K562 (cell line): ENCODE measurements around the gene GET4. TPM values are rescaled to one million over a fixed set of nuclear protein-coding genes. Genes with fewer than 3 reads are reported as not detected.
A peak's percentile ranks its signal among the peaks of the same experiment; 100 is the strongest.

ENCODE experiments used
- E2F5 ChIP-seq: sonication (generic); formaldehyde crosslinking; IDR thresholded peaks from 2 replicates; pipeline ENCODE4 v1.8.0; 2022; ENCODE audit warnings: mild to moderate bottlenecking, missing genetic modification reagents
- EP400 ChIP-seq: fragments of 450-650 bp; IDR thresholded peaks from 2 replicates; pipeline ENCODE4 v1.6.1; 2017; ENCODE audit warnings: antibody characterized with exemption, mild to moderate bottlenecking, moderate library complexity
- FOXK1 ChIP-seq: sonication (generic); formaldehyde crosslinking; IDR thresholded peaks from 2 replicates; pipeline ENCODE4 v1.8.0; 2022; ENCODE audit warnings: missing genetic modification reagents, mild to moderate bottlenecking, borderline replicate concordance
- NFIX ChIP-seq: fragments of 250-450 bp; sonication (Bioruptor Pico); IDR thresholded peaks from 2 replicates; pipeline ENCODE4 v1.4.0; 2020; ENCODE audit warnings: low read depth, mild to moderate bottlenecking, moderate library complexity
- RB1 ChIP-seq: fragments of 450-650 bp; IDR thresholded peaks from 2 replicates; pipeline ENCODE4 v1.6.1; 2017; ENCODE audit warnings: low read depth, mild to moderate bottlenecking
- STAT6 ChIP-seq: sonication (generic); formaldehyde crosslinking; IDR thresholded peaks from 2 replicates; pipeline ENCODE4 v1.8.1; 2023; ENCODE audit warnings: mild to moderate bottlenecking, missing genetic modification reagents
- YY1 ChIP-seq, 3 experiments: IDR thresholded peaks; 2 replicates each; pipeline ENCODE4 v1.6.1; 2011; ENCODE audit warnings: low read length in 2 of 3, mild to moderate bottlenecking in 2 of 3, moderate library complexity in 2 of 3, borderline replicate concordance in 1 of 3, control low read depth in 1 of 3, low read depth in 1 of 3; ENCODE audit not compliant: insufficient read depth in 3 of 3, insufficient replicate concordance in 2 of 3, control insufficient read depth in 1 of 3, insufficient read length in 1 of 3; ENCODE audit errors: extremely low read depth in 1 of 3
- ZBTB7A ChIP-seq: IDR thresholded peaks from 2 replicates; pipeline ENCODE4 v1.6.1; 2011; ENCODE audit warnings: low read depth, mild to moderate bottlenecking, low read length, moderate library complexity, borderline replicate concordance; ENCODE audit not compliant: control insufficient read depth
- ZC3H4 ChIP-seq: sonication (generic); formaldehyde crosslinking; IDR thresholded peaks from 2 replicates; pipeline ENCODE4 v1.9.0; 2021; ENCODE audit warnings: missing genetic modification reagents, borderline replicate concordance
- ZNF324 ChIP-seq: fragments of 250-450 bp; sonication (Bioruptor Pico); IDR thresholded peaks from 2 replicates; pipeline ENCODE4 v1.4.0; 2020; ENCODE audit warnings: mild to moderate bottlenecking
- ZNF592 ChIP-seq: fragments of 450-650 bp; IDR thresholded peaks from 2 replicates; pipeline ENCODE4 v1.6.1; 2017; ENCODE audit warnings: antibody characterized with exemption, mild to moderate bottlenecking
- ZNF668 ChIP-seq: fragments of 250-450 bp; sonication (Bioruptor Pico); IDR thresholded peaks from 2 replicates; pipeline ENCODE4 v1.8.0; 2022; ENCODE audit warnings: mild to moderate bottlenecking, inconsistent platforms
- polyA plus RNA-seq, 8 experiments: library from polyadenylated mRNA; depleted of rRNA in 4 of 8; stranded (reverse) in 5 of 8; unstranded in 3 of 8; fragments of >200 nt; fragmentation: Nextera tagmentation in 2 of 8; fragmentation: Illumina TruSeq in 1 of 8; extraction: Ambion mirVana in 2 of 8; extraction: Trizol in 1 of 8; gene quantifications; 2 replicates each; pipeline versions ENCODE4 v1.2.1 to v1.2.3, GENCODE V29; 2011 to 2014; ENCODE audit warnings: inconsistent platforms in 1 of 8, missing spikeins in 1 of 8
- total RNA-seq, 7 experiments: library from RNA; depleted of rRNA in 6 of 7; stranded (reverse); fragments of >200 nt in 6 of 7; fragmentation: Illumina TruSeq in 2 of 7; extraction: Trizol in 2 of 7; gene quantifications; 2 replicates each; pipeline versions ENCODE4 v1.2.1 to v1.2.3, GENCODE V29; 2011 to 2021; ENCODE audit warnings: low replicate concordance in 1 of 7
- TF ChIP-seq, protein P1 (sequence below): fragments of 250-450 bp; sonication (Bioruptor Pico); IDR thresholded peaks from 2 replicates; pipeline ENCODE4 v1.6.1; 2021; ENCODE audit warnings: mild to moderate bottlenecking
- TF ChIP-seq, protein P2 (sequence below): fragments of 250-450 bp; sonication (Bioruptor Pico); IDR thresholded peaks from 2 replicates; pipeline ENCODE4 v1.8.0; 2021; ENCODE audit warnings: borderline replicate concordance, mild to moderate bottlenecking, moderate library complexity; ENCODE audit not compliant: poor library complexity, severe bottlenecking
- TF ChIP-seq, protein P3 (sequence below): sonication (generic); formaldehyde crosslinking; IDR thresholded peaks from 2 replicates; pipeline ENCODE4 v1.8.1; 2023; ENCODE audit warnings: mild to moderate bottlenecking, missing genetic modification reagents, moderate library complexity

Gene GET4
- total and polyA plus RNA-seq, 9 of the 15 experiments (the other 6 are each of a cell fraction or from before 2014, with no cell fraction given) = 0.99 to 122 (median 40.4) TPM

DNA sequence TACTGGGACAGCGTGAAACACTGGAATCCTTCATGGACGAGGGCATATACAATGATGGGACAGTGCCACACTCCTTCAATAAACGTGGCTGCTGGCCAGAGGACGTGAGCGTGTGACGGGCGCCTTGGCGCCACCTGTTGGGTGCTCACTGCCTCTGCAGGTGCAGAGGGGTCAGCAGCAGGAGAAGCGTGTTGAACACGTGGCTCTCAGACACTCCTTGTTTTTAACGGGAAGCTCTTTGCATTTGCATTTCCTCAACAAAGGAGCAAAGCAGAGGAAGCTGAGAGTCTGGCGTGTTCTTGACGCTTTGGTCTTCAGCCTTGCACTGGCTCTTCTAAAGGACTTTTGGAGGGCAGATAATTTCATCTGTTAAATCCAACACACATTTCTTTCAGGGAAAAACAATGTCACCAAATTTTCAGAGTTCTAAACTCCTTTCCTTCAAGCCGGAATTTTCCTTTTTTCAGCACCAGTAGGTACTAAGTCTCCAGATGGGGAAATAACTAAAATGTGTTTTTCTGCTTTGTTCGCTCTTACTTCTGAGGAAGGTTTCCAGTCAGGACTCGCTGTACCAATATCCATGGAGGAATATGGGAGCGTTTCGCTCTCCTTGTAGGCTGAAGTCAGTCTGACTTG lies 2.9 kb upstream of the GET4 start (continued):
- TF ChIP-seq ZNF592 (peak; percentile 99), FOXK1 (CRISPR knock-in tag) (peak; percentile 99), YY1 (IDR thresholded peaks at IDR 0.05; ENCODE audit: borderline replicate concordance in 1 of 3, control insufficient read depth in 1 of 3, extremely low read depth in 1 of 3, insufficient read depth in 3 of 3, insufficient read length in 1 of 3, insufficient replicate concordance in 2 of 3, low read depth in 1 of 3, low read length in 2 of 3) (peak in 2 of 3 experiments; percentile 33 to 36), ZC3H4 (CRISPR knock-in tag) (no peak), EP400 (peak; percentile 94), ZNF668 (0 out of 2 replicates have a peak, but pooled peaks have one; percentile 54), E2F5 (CRISPR knock-in tag) (peak; percentile 99), ZNF324 (CRISPR knock-in tag) (no peak), RB1 (peak; percentile 59; the same call in 1 of the 2 replicates), STAT6 (peak; percentile 76; the same call in 1 of the 2 replicates), NFIX (CRISPR knock-in tag) (peak; percentile 26; the same call in 1 of the 2 replicates), ZBTB7A (peak; percentile 33; the same call in 1 of the 2 replicates)
- TF ChIP-seq, protein P1, sequence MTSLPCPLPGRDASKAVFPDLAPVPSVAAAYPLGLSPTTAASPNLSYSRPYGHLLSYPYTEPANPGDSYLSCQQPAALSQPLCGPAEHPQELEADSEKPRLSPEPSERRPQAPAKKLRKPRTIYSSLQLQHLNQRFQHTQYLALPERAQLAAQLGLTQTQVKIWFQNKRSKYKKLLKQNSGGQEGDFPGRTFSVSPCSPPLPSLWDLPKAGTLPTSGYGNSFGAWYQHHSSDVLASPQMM (CRISPR knock-in tag) = no peak
- TF ChIP-seq, protein P2, sequence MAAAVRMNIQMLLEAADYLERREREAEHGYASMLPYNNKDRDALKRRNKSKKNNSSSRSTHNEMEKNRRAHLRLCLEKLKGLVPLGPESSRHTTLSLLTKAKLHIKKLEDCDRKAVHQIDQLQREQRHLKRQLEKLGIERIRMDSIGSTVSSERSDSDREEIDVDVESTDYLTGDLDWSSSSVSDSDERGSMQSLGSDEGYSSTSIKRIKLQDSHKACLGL (CRISPR knock-in tag) = peak; percentile 66
- TF ChIP-seq, protein P3, sequence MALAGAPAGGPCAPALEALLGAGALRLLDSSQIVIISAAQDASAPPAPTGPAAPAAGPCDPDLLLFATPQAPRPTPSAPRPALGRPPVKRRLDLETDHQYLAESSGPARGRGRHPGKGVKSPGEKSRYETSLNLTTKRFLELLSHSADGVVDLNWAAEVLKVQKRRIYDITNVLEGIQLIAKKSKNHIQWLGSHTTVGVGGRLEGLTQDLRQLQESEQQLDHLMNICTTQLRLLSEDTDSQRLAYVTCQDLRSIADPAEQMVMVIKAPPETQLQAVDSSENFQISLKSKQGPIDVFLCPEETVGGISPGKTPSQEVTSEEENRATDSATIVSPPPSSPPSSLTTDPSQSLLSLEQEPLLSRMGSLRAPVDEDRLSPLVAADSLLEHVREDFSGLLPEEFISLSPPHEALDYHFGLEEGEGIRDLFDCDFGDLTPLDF (CRISPR knock-in tag) = peak; percentile 97
